Fibroblast of peridontal ligament (primary cell): ENCODE data around the gene POR.

Source experiments
- DNase-seq: peaks from one replicate; pipeline ENCODE4 v3.0.0-alpha.2; 2010; ENCODE audit errors: extremely low read depth

Gene POR

DNA sequence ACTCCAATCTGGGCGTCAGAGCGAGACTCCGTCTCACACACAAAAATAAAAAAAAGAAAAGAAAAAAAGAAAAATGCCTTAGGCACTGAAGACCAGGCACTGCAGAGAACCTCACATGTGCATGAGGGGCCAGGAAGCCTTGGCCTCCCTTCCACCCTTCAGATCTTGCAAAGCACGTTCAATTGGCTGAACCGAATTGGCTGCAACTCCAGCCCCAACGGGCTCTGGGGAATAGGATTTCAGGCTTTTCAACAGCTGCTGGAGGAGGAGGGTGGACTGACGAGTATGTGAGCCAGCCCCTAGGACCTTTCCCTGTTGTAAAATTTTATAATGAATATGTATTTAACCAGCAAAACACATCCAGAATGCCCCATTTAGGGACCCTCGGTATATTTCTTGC is 62.8 kb downstream of the POR start:
- DNase-seq: peak; percentile 94

DNA sequence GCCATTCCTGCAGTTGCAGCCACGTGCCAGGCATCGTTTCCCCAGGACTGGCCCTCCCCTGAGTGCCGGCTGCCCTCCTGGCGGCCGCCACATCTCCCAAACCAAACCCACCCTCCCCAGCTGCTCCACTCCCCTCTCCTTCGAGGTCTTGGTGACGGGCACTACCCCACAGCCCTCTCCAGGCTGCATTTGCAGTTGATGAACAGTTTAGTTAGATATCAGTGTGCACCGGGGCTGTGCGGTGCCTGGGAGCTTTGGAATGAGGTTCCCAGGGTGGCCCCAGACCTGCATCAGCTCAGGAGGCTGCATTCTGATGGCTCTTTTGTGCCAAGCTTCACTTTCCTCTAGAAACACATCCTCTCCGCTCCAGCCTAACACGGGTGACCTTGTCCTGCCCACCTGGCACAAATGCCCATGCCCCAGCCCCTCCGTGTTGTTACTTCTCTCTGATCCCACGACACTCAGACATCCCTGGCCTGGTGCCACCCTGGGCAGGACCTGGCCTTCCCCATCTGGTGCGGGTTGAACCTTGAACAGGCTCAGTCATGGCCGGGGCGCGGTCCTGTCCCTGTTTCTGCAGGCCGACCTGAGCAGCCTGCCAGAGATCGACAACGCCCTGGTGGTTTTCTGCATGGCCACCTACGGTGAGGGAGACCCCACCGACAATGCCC is 64.9 kb downstream of the POR start:
- DNase-seq: no peak

DNA sequence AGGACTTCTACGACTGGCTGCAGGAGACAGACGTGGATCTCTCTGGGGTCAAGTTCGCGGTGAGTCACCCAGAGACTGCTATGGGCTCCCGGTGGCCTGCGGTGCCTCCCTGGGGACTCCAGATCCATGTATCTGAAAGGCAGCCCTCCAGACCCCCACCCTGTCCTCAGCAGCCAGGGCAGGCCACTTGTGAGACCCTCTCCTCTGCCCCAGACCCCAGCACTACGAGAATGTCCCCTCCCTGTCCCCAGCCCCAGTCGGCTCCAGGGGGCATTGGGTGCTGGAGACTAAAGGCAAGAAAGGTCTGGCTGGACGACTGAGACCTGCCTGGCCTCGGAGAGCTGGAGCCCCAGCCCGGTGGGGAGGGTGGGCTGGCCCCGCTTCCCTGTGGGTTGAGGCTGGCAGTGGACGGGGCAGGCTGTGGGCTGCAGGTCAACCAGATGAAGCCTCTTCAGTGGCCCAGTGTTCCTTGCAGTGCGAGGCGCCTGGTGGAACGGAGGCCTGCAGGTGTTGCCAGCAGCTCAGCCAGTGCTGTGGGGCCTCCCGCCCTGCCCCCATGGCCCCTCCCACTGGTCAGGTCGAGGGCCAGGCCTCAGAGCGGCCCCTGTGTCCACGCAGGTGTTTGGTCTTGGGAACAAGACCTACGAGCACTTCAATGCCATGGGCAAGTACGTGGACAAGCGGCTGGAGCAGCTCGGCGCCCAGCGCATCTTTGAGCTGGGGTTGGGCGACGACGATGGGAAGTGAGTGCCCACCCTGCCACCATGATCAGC is 65.7 kb downstream of the POR start:
- DNase-seq: no peak

DNA sequence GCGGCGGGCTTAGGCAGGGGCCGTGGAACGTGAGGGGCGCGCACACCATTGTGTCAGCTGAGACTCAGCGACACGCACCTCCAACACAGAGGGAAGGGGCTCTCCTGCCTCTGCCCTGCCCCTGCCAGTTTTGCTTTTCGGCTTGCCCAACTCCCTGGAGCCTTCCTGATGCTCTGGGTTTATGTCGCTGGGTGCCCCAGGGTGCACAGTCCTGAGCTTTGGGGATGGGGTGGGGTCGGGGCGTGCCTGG is 66.2 kb downstream of the POR start:
- no peak for DNase-seq

DNA sequence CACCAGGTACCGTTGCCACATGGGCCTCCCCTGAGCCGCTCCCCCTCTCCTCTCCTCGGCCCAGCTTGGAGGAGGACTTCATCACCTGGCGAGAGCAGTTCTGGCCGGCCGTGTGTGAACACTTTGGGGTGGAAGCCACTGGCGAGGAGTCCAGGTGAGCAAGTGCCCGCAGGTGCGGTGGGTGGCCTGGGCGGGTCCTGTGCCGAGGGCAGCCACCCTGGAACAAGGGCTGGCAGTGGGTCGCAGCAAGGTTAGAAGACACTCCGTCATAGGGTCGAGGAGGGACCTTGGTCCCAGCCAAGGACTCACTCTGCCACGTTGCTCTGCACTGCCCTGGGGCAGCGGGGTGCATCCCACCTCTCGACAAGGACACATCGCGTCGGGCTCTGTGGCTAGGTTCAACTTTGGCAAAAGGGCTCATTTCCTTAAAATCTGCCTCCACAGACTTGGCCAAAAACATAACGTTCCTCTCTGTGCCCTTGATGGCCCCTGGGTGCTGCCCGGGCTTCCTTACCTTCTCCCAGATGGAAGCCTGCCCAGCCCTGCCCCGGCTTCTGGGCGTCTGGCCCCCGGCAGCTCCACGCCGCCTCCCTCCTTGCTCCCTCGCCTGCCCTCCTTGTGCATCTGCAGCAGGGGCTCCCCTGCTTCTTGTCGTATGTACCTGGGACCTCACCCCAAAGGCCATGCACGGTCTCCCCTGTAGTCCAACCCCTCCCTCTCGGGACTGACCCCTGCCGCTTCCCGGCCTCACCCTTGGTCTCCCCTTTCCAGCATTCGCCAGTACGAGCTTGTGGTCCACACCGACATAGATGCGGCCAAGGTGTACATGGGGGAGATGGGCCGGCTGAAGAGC is 66.7 kb downstream of the POR start:
- DNase-seq: no peak

DNA sequence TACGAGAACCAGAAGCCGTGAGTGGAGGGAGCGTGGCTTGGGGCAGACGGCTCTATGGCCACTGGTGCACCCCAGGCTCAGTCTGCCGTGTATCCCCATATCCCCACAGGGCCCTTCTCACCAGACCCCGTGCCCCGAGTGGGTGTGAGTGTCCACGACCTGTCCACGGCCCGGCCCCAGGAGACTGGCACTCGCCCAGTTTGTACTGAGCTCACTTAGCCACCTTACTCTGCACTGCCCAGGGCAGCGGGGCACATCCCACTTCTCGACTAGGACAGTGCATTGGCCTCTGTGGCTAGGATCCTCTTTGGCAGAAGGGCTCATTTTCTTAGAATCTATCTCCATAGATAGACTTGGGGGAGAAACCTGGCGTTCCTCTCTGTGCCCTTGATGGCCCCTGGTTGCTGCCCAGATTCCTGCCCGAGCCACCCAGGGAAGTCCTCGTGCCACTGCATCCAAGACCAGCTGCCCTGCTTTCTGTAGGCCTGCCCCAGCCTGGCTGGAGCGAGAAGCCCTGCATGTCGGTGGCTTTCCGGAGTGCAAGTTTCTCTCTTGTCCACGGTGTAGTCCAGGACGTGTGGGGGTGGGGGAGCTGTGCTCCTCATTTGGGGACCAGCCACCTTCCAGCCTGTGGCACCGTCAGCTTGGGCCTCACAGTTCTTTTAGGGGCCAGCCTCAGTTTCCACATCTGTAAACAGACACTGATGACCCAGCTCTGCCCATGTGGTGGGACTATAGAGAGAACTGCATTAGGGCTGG is 67.5 kb downstream of the POR start:
- DNase-seq: no peak

DNA sequence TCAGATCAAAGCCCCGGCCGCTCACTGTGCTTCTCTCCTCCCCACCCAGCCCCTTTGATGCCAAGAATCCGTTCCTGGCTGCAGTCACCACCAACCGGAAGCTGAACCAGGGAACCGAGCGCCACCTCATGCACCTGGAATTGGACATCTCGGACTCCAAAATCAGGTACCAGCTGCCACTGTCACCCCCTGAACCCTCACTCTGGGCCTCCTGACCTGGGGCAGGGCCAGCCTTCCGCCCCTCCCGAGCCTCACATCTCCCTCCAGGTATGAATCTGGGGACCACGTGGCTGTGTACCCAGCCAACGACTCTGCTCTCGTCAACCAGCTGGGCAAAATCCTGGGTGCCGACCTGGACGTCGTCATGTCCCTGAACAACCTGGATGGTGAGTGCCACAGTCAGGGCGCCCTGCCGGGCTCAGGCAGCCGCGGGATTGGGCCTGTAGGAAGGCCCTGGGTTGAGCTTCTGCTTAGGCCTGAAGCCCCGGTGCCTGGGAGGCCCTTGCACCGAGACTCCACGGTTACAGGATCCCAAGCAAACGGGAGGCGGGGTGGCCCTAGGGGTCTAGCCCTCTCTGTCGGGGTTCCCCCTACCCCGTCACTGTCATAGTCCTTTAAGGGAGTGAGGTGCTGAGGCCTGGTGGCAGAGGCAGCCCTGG is 68.6 kb downstream of the POR start:
- no peak for DNase-seq

DNA sequence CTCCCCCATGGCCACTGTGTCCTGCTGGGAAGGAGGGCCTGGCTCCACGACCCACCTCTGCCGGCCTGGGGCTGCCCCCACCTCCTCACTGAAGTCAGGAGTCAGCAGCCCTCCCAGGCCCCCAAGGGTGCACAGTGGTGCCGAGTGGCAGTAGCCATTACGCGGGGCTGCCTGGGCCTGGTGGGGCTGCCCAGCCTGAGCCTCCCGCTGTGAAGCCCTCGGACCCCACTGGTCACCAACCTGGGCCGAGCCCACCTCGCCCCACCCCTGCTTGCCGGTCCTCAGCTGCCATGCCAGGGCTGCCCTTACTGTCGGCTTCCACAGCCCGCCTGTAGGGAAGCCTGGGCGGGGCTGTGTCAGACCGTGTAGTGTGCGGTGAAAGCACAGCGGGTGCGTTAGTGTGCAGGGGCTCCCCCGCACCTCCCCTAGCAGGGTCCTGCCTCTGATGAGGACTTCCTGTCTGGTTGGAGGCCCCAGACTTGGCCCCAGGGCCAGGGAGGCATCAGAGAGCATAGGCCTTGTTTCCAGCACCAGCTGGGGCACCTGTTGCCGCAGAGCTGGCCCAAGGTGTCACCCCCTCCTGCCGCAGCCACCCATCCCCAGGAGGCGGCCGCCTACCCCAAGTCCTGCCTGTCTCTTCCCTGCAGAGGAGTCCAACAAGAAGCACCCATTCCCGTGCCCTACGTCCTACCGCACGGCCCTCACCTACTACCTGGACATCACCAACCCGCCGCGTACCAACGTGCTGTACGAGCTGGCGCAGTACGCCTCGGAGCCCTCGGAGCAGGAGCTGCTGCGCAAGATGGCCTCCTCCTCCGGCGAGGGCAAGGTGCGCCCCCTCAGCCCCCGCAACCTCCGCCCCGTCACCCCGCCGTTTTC is 69.4 kb downstream of the POR start:
- no peak for DNase-seq

DNA sequence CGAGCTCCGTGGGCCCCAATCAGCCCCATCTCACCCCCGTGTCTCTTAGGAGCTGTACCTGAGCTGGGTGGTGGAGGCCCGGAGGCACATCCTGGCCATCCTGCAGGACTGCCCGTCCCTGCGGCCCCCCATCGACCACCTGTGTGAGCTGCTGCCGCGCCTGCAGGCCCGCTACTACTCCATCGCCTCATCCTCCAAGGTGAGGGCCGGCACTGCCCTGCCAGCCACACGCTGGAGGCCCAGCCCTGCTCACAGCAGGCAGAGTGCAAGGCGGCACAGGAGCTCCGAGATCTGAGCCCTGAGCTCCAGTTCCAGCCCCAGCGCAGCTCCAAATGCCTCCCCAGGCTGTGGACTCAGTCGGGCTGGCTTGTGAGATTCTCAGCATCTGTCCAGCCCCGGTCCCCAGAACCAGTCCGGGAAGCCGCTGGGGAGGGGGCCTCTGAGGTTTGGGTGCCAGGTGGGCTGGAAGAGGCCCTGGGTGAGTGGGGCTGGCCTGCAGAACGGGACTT is 70.1 kb downstream of the POR start:
- no peak for DNase-seq

DNA sequence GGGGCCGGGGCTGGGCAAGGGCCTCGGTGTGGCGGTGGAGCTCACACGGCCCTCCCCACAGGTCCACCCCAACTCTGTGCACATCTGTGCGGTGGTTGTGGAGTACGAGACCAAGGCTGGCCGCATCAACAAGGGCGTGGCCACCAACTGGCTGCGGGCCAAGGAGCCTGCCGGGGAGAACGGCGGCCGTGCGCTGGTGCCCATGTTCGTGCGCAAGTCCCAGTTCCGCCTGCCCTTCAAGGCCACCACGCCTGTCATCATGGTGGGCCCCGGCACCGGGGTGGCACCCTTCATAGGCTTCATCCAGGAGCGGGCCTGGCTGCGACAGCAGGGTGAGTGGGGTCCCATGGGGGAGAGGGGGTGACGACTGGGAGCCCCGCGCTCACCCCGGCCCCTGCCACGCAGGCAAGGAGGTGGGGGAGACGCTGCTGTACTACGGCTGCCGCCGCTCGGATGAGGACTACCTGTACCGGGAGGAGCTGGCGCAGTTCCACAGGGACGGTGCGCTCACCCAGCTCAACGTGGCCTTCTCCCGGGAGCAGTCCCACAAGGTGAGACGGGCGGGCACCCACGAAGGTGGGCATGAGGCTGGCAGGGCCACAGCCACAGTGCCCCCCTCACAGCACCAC is 70.7 kb downstream of the POR start:
- DNase-seq: no peak

DNA sequence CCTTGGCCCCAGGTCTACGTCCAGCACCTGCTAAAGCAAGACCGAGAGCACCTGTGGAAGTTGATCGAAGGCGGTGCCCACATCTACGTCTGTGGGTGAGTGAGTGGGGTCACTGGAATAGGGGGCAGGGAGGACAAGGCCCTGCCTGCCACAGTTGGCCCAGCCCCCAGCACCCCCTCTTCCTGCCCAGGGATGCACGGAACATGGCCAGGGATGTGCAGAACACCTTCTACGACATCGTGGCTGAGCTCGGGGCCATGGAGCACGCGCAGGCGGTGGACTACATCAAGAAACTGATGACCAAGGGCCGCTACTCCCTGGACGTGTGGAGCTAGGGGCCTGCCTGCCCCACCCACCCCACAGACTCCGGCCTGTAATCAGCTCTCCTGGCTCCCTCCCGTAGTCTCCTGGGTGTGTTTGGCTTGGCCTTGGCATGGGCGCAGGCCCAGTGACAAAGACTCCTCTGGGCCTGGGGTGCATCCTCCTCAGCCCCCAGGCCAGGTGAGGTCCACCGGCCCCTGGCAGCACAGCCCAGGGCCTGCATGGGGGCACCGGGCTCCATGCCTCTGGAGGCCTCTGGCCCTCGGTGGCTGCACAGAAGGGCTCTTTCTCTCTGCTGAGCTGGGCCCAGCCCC is 71.3 kb downstream of the POR start:
- DNase-seq: no peak

DNA sequence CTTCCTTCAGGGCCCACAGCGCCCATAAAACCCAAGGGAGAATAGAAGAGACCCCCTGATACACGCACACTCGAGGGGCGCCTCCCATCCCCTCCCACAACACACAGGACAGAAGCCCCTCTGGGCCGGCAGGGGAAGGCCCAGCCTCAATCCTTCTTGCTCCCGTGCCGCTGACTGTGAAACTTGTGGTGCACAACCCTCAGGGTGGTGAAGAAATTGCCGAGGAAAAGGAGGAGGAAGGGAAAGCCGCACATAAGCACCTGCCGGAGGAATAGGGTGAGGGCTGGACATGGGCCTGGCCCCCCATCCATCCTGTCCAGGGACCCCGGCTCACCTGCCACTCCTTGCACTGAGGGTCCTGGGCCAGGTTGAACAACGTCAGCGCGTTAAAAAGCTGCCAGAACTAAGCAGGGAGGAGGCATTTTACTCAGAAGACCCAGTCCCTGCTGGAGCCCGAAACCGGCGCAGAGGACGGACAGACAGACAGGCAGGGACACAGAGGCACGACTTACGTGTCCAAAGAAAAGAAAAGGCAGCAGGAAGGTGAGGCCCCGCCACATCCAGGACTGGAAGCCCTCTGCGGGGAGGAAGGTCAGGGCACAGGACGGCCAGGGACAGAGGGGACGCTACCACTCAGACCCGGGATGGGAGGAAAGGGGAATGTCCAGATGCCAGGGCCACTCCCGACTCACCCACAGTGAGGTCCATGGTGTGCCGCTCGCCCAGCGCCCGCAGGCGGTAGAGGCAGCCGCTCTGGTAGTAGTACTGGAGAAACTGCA is 72.3 kb downstream of the POR start:
- no peak for DNase-seq

DNA sequence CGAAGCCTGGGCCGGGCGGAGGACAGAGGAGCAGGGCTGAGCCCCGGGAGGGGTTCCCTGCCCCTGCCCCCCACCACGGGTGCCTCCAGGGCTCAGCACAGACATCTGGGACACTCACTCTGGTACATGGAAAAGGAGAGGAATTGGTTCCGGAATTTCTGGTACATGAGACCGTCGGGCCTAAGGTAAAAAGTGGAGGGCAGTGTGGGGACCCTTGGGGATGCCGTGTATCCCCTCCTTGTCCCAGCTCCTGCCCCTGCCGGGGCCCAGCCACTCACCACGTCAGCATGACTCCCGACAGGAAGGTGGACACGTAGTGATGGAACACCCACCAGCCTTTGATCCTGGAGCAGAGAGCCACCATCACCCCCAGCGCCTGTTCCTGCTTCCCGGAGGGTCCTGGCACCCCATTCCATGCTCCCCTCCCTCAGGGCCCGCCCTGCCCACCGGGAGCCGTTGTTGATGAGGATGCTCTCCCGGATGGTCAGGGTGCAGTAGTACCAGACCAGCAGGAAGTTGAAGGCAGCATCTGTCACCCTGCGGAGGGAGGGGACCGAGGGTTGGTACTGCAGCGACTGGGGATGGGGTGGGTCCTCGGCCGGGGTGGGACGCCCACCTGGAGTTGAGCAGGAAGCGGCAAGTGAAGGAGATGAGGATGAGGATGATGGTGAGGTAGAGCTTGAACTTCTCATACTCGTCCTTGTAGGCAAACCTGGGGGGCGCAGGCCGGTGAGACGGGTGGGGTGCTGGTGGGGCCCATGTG is 73.0 kb downstream of the POR start:
- no peak for DNase-seq

DNA sequence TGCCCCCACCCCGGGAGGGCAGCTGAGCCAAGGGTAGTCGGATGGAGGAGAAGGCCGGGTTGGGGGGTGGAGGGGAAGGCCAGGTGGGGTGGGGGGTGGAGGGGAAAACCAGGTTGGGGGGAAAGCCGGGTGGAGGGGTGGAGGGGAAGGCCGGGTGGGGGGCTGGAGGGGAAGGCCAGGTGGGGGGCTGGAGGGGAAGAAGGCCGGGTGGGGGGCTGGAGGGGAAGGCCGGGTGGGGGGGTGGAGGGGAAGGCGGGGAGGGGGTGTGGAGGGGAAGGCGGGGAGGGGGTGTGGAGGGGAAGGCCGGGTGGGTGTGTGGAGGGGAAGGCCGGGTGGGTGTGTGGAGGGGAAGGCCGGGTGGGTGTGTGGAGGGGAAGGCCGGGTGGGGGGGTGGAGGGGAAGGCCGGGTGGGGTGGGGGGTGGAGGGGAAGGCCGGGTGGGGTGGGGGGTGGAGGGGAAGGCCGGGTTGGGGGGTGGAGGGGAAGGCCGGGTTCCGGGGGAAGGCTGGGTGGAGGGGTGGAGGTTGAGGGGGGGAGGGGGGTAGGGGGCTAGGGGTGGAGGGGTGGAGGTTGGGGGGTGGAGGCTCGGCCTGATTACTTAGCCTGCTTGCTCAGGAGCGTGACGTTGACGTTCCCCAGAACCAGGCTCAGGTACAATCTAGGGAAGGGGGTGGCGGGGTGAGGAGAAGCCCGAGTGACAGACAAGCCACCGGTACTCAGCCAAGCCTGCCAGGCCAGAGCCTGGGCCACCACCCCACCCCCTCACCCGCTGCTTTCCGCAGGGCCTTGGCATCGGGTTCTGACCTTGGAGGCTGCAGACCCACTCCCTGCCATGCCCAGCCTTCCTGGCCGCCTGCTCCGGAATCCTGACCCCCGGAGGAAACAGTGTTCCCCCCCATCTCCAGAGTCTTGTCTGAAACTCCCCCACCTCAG is 73.9 kb downstream of the POR start:
- DNase-seq: no peak

DNA sequence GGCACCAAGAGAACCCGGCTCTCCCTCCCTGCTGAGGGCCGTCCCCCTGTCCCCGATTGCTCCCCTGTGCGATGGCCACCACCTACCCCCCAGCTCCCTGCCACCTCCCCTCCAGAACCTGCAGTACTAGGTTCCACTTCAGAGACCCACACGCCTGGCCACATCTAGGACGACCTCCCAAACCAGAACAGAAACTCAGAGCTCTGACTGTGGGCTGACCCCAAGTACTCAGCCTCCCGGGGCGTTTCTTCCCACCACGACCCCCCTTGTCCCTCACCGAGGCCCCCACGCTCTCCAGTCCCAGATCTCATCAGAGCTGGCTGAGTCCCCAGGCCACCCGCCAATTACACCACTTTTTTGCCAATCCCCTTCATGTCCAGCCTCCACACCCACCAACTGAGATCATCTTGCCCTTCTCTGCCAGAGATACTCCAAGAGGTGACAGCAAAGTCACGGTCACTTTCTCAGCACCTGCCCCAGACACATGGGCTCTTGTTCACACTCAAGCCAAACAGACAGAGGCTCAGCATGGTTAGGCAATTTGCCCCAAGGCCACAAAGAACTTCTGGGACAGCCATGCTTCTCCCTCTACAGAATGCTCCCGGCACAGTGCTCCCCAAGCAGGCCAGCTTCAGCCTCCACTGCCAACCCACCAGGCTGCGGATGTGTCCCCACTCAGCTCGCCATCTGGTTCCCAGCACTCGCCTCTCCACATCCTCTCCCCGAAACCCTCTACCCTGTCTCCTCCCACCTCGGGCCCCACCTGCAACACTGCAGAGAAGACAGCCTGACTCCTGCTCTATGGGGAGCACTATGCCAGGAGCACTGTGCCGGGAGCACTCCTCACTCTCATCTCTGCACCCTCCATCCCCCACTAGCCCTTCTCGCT is 74.8 kb downstream of the POR start:
- DNase-seq: no peak
